HG03520 (cell line): ENCODE data around the gene NPC1.
"Not testable (repeated sequence)": the region's sequence is repeated elsewhere in the genome, so short reads cannot be mapped to it uniquely, and the experiment has no call there.

Experiments
- ATAC-seq: cut with Tn5 transposase; IDR thresholded peaks from one replicate; pipeline ENCODE4 v1.9.1; 2021; ENCODE audit warnings: mild to moderate bottlenecking, moderate library complexity; ENCODE audit not compliant: unreplicated experiment

Gene NPC1

GRCh38 chr18:23526501-23527063 is 59.7 kb downstream of the NPC1 start:
- no peak for ATAC-seq

GRCh38 chr18:23524213-23524707 is 62.0 kb downstream of the NPC1 start:
- ATAC-seq: no peak

GRCh38 chr18:23523429-23524212 is 62.7 kb downstream of the NPC1 start:
- ATAC-seq: no peak

GRCh38 chr18:23521907-23522306 is 64.4 kb downstream of the NPC1 start:
- no peak for ATAC-seq

GRCh38 chr18:23521271-23521670 is 65.0 kb downstream of the NPC1 start:
- no peak for ATAC-seq

GRCh38 chr18:23519734-23520133 is 66.6 kb downstream of the NPC1 start:
- ATAC-seq: no peak

GRCh38 chr18:23515911-23516546 is 70.3 kb downstream of the NPC1 start:
- no peak for ATAC-seq

- no peak for ATAC-seq
These were observed 73.7 kb downstream of the NPC1 start for GRCh38 chr18:23512641-23513040.

- not testable (repeated sequence) for ATAC-seq
These were observed 74.1 kb downstream of the NPC1 start for GRCh38 chr18:23512216-23512615.

- ATAC-seq: not testable (repeated sequence)
These were observed 75.4 kb downstream of the NPC1 start for GRCh38 chr18:23510923-23511322.

GRCh38 chr18:23506393-23506792 is 79.9 kb downstream of the NPC1 start:
- ATAC-seq: no peak

GRCh38 chr18:23504720-23505119 is 81.6 kb downstream of the NPC1 start:
- ATAC-seq: peak; percentile 37

GRCh38 chr18:23503963-23504344 is 82.4 kb downstream of the NPC1 start:
- no peak for ATAC-seq

- peak; percentile 75 for ATAC-seq
These were observed 83.0 kb downstream of the NPC1 start, which contains the start of gene RMC1 for GRCh38 chr18:23503038-23503962. TSS of gene RMC1 (plus strand) at chr18:23503511. CDS start at chr18:23503619, 108 bp downstream.

GRCh38 chr18:23502516-23503037 is 83.7 kb downstream of the NPC1 start:
- ATAC-seq: no peak

- no peak for ATAC-seq
These were observed 84.7 kb downstream of the NPC1 start for GRCh38 chr18:23501626-23502025.

GRCh38 chr18:23499291-23499781 is 87.0 kb downstream of the NPC1 start:
- ATAC-seq: no peak

GRCh38 chr18:23498877-23499276 is 87.4 kb downstream of the NPC1 start:
- peak; percentile 30 for ATAC-seq

GRCh38 chr18:23498117-23498516 is 88.2 kb downstream of the NPC1 start:
- no peak for ATAC-seq

GRCh38 chr18:23495723-23496440 is 90.4 kb downstream of the NPC1 start:
- ATAC-seq: no peak
